ENCODE results near the gene BAD.

Gene BAD

DNA sequence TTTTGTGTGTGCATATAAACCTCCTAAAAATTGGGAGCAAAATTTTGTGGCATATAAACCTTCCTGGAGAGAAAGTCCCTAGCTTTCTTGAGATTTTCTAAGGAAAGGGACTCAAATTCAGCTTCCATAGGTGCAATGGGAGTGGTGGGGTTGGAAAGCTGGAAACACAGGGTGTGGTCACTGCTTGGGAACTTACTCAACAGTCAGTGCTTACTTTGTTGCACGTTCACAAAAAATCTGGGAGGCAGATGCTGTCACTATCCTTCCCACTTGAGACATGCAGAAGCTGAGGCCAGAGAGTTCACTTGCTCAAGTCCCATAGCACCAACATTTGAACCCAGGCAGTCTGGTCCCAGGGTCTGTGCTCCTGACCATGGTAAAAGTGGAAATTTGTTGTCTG is 11.8 kb upstream of the BAD start:
- DNase-seq: no peak
- H3K27me3 ChIP-seq: peaks cover 4 to 88% of the 10 kb centered on the region in 2 donors
- TF ChIP-seq, protein P1, sequence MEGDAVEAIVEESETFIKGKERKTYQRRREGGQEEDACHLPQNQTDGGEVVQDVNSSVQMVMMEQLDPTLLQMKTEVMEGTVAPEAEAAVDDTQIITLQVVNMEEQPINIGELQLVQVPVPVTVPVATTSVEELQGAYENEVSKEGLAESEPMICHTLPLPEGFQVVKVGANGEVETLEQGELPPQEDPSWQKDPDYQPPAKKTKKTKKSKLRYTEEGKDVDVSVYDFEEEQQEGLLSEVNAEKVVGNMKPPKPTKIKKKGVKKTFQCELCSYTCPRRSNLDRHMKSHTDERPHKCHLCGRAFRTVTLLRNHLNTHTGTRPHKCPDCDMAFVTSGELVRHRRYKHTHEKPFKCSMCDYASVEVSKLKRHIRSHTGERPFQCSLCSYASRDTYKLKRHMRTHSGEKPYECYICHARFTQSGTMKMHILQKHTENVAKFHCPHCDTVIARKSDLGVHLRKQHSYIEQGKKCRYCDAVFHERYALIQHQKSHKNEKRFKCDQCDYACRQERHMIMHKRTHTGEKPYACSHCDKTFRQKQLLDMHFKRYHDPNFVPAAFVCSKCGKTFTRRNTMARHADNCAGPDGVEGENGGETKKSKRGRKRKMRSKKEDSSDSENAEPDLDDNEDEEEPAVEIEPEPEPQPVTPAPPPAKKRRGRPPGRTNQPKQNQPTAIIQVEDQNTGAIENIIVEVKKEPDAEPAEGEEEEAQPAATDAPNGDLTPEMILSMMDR (IDR thresholded peaks at IDR 0.05): no peak
- intact Hi-C loops (cut with DNase I; ENCODE audit: low total_unique reads): no loop called here
- H3K4me3 ChIP-seq: no peak overlapping the region
- peaks cover 0 to 42% (median 38%) of the 10 kb centered on the region in 4 donors for H3K4me1 ChIP-seq
- no peak overlapping the region for H3K27ac ChIP-seq
- H3K36me3 ChIP-seq: no peaks in the 10 kb centered on the region
- H3K9me3 ChIP-seq: no peaks in the 10 kb centered on the region

DNA sequence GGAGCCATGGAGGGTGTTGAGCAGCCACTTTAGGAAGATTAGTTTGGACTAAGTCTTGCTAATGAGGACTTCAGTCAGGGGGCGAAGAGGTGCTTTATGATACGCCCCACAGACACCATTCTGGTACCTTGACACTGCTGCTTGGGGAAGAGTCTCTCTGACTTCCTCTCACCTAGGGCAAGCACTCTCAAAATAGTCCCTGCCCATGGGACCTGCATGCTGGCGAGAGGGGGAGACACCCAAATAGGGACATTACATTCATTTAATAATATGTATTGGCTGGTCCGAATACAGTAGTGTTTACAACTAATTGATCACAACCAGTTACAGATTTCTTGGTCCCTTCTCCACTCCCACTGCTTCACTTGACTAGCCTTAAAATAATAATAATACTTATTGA is 11.3 kb upstream of the BAD start:
- no peak for DNase-seq
- Histone ChIP-seq H3K27ac (no peak overlapping the region), H3K4me1 (peaks cover 0 to 41% (median 38%) of the 10 kb centered on the region in 4 donors), H3K4me3 (no peak overlapping the region), H3K36me3 (no peaks in the 10 kb centered on the region), H3K27me3 (peaks cover 4 to 93% of the 10 kb centered on the region in 2 donors), H3K9me3 (no peaks in the 10 kb centered on the region)
- intact Hi-C loops (cut with DNase I; ENCODE audit: low total_unique reads): no loop called here
- TF ChIP-seq, protein P1 (IDR thresholded peaks at IDR 0.05): no peak

DNA sequence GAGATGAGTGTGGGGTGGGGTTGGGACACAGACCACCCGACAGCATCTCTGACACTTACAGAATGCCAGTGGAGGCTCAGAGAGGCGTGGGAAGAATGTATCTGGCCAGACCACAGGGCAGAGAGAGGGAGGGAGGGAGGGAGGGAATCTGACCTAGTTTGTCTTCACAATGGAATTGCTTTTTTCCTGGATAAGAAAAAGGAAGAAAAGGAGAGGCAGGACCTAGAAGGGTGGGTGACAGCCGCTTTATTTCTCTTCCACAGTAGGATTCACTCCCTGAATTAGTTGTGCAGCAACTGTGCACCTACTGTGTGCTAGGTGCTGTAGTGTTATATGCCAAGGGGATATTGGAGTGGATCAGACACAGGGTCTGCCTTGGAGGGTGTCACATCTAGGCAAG is 10.3 kb upstream of the BAD start:
- DNase-seq: no peak
- H3K36me3 ChIP-seq: no peaks in the 10 kb centered on the region
- H3K27me3 ChIP-seq: peaks cover 4 to 97% of the 10 kb centered on the region in 2 donors
- H3K27ac ChIP-seq: no peak overlapping the region
- no peak overlapping the region for H3K4me3 ChIP-seq
- H3K9me3 ChIP-seq: no peaks in the 10 kb centered on the region
- H3K4me1 ChIP-seq: peaks cover 0 to 31% (median 28%) of the 10 kb centered on the region in 4 donors
- intact Hi-C loops (cut with DNase I; ENCODE audit: low total_unique reads): no loop called here
- TF ChIP-seq, protein P1 (IDR thresholded peaks at IDR 0.05): no peak

DNA sequence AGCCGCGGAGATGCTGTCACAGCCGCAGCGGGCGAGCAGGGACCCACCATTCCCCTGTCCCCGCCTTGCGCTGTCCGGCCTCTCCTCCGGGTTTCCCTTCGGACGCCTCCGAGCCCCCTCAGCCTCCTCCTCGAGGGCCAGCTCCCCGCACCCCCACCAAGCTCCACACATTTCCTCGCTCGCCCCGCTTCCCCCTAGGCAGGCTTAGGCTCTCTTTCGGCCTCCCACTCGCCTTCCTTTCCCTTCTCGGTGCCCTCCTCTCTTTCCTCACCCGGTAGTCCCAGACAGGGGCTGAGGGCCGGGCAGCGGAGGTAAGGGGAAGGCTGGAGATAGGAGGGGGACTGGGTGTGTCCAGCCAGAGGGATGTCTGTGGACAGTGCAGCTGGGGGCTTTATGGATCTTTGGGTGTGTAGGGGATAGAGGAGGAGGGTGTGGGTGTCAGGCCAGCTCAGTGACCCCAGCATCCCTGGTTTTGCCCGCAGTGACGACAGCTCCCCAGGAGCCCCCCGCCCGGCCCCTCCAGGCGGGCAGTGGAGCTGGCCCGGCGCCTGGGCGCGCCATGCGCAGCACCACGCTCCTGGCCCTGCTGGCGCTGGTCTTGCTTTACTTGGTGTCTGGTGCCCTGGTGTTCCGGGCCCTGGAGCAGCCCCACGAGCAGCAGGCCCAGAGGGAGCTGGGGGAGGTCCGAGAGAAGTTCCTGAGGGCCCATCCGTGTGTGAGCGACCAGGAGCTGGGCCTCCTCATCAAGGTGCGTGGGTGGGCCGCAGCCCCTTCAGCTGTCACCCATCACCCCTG is 8.2 kb upstream of the BAD start:
- TF ChIP-seq, protein P1 (IDR thresholded peaks at IDR 0.05): no peak
- H3K27ac ChIP-seq: no peak overlapping the region
- intact Hi-C loops (cut with DNase I; ENCODE audit: low total_unique reads): no loop called here

DNA sequence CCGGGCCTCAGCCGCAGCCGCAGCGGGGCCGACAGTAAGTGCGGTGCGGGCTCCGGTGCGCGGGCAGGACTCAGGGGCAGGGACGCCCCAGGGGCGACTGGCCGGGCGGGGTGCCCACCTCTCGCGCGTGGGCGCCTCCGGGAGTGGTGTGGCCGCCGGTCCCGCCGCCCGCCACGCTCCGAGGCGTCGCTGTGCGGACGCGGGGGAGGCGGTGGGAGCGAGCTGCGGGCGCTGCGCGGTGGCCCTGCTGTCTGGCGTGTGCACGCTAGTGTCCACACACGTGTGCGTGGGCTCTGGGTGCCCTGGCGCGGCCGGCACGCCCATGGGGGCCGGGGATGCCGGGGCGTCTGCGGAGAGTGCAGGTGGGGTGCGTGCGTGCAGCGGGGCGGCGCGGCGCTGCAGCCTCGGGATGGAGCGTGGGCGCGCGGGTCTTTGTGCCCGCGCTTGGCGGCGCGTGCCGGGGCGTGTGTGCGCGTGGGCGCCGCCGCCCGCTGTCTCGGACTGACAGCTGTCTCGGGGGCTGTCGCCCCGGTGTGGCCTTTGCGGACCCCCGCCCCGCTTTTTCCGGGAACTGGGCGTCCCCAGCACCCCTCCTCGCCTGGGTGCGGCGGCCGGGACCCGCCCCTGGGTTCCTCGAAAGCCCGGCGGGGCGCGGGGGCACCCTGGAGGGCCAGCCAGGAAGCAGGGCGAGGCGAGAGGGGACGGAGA is 7.4 kb upstream of the BAD start:
- Histone ChIP-seq H3K27ac (no peak overlapping the region), H3K27me3 (peaks cover 4 to 85% of the 10 kb centered on the region in 2 donors), H3K4me1 (peaks cover 0 to 24% (median 19%) of the 10 kb centered on the region in 4 donors), H3K4me3 (peak overlapping the region; percentile 28 to 40), H3K9me3 (no peaks in the 10 kb centered on the region), H3K36me3 (peaks cover 0 to 5% (median 0%) of the 10 kb centered on the region in 3 donors)
- intact Hi-C loops (cut with DNase I; ENCODE audit: low total_unique reads): no loop called here
- DNase-seq: no peak
- TF ChIP-seq, protein P1 (IDR thresholded peaks at IDR 0.05): no peak

More for the DNA sequence above, 8.2 kb upstream of the BAD start:
- Histone ChIP-seq H3K9me3 (no peaks in the 10 kb centered on the region), H3K36me3 (peaks cover 0 to 5% (median 0%) of the 10 kb centered on the region in 3 donors), H3K4me3 (peak overlapping the region; percentile 28 to 40), H3K4me1 (peaks cover 0 to 24% (median 18%) of the 10 kb centered on the region in 4 donors), H3K27me3 (peaks cover 4 to 93% of the 10 kb centered on the region in 2 donors)
- DNase-seq: no peak

All from tibial artery (tissue), 4 donors.